DOHH2 (cell line): ENCODE measurements around the gene MYBPC2.

Source experiments
- H3F3A ChIP-seq: fragments of 200-600 bp; sonication (generic), shearing (Covaris generic); 2 replicates; pipeline ENCODE4 v1.6.0; 2016; ENCODE audit warnings: antibody characterized with exemption, mild to moderate bottlenecking; ENCODE audit not compliant: control insufficient read depth, insufficient read depth
- H3K27ac ChIP-seq: fragments of 200-600 bp; sonication (generic); 2 replicates; pipeline ENCODE4 v1.5.1; 2014; ENCODE audit warnings: low read depth, mild to moderate bottlenecking, low read length, moderate library complexity
- H3K27me3 ChIP-seq: fragments of 200-600 bp; sonication (generic); 2 replicates; pipeline ENCODE4 v1.6.1; 2014; ENCODE audit warnings: mild to moderate bottlenecking, low read length, mixed read lengths; ENCODE audit not compliant: control insufficient read depth
- H3K36me3 ChIP-seq: fragments of 200-600 bp; sonication (generic); 2 replicates; pipeline ENCODE4 v1.6.1; 2014; ENCODE audit warnings: mild to moderate bottlenecking, low read length, moderate library complexity, mixed read lengths; ENCODE audit not compliant: control insufficient read depth
- H3K4me1 ChIP-seq: fragments of 200-600 bp; sonication (generic); 2 replicates; pipeline ENCODE4 v1.6.1; 2014; ENCODE audit warnings: mild to moderate bottlenecking, low read length, mixed read lengths; ENCODE audit not compliant: control insufficient read depth
- H3K4me2 ChIP-seq: fragments of 200-600 bp; sonication (generic); 2 replicates; pipeline ENCODE4 v1.6.0; 2014; ENCODE audit warnings: mild to moderate bottlenecking, low read length, moderate library complexity
- H3K4me3 ChIP-seq: fragments of 200-600 bp; sonication (generic); 2 replicates; pipeline ENCODE4 v1.5.1; 2014; ENCODE audit warnings: mild to moderate bottlenecking, low read length, mixed read lengths
- H3K79me2 ChIP-seq: fragments of 200-600 bp; sonication (generic); 2 replicates; pipeline ENCODE4 v1.6.1; 2014; ENCODE audit warnings: mild to moderate bottlenecking, low read length, mixed read lengths; ENCODE audit not compliant: control insufficient read depth
- H3K9me2 ChIP-seq: fragments of 200-600 bp; sonication (generic); replicated peaks from 2 replicates; pipeline ENCODE4 v1.6.1; 2014; ENCODE audit warnings: mild to moderate bottlenecking, low read length, mixed read lengths; ENCODE audit not compliant: control insufficient read depth
- H3K9me3 ChIP-seq: fragments of 200-600 bp; sonication (generic); 2 replicates; pipeline ENCODE4 v1.6.1; 2014; ENCODE audit warnings: antibody characterized with exemption, low read length, mixed read lengths; ENCODE audit not compliant: control insufficient read depth, insufficient read depth
- H4K20me1 ChIP-seq: fragments of 200-600 bp; sonication (generic); 2 replicates; pipeline ENCODE4 v1.6.0; 2014; ENCODE audit warnings: low read depth, mild to moderate bottlenecking, antibody characterized with exemption, low read length, moderate library complexity; ENCODE audit not compliant: control insufficient read depth, insufficient read depth
- CTCF ChIP-seq: fragments of 200-600 bp; sonication (generic); IDR thresholded peaks from one replicate; pipeline ENCODE4 v1.5.1; 2014; ENCODE audit warnings: antibody characterized with exemption, mild to moderate bottlenecking, low read depth, low read length; ENCODE audit not compliant: poor library complexity, severe bottlenecking
- EZH2phosphoT487 ChIP-seq: fragments of 200-600 bp; sonication (generic); IDR thresholded peaks from 2 replicates; pipeline ENCODE4 v1.6.1; 2017; ENCODE audit warnings: borderline replicate concordance, mild to moderate bottlenecking, antibody characterized with exemption, low read length, moderate library complexity, mixed read lengths

The MYBPC2 gene

GRCh38 chr19:50505856-50506611 lies 73.3 kb downstream of the MYBPC2 start:
- no peaks in the 10 kb centered on the region for H3F3A ChIP-seq
- H3K27me3 ChIP-seq: no peaks in the 10 kb centered on the region
- H3K9me3 ChIP-seq: no peaks in the 10 kb centered on the region
- no peak overlapping the region for H3K4me2 ChIP-seq
- no peak overlapping the region for H3K4me3 ChIP-seq
- TF ChIP-seq CTCF (no peak), EZH2phosphoT487 (no peak)
- no peaks in the 10 kb centered on the region for H4K20me1 ChIP-seq
- no peaks in the 10 kb centered on the region for H3K36me3 ChIP-seq
- H3K4me1 ChIP-seq: peaks cover 7% of the 10 kb centered on the region
- no peak overlapping the region for H3K27ac ChIP-seq
- peaks cover 3% of the 10 kb centered on the region; the same call in 1 of the 2 replicates for H3K79me2 ChIP-seq
- H3K9me2 ChIP-seq: no peaks in the 10 kb centered on the region

- H3K27ac ChIP-seq: no peak overlapping the region
- H3K27me3 ChIP-seq: no peaks in the 10 kb centered on the region
- TF ChIP-seq CTCF (no peak), EZH2phosphoT487 (no peak)
- H3K36me3 ChIP-seq: no peaks in the 10 kb centered on the region
- H3K4me2 ChIP-seq: no peak overlapping the region
- no peaks in the 10 kb centered on the region for H4K20me1 ChIP-seq
- H3K79me2 ChIP-seq: peaks cover 3% of the 10 kb centered on the region; the same call in 1 of the 2 replicates
- no peaks in the 10 kb centered on the region for H3F3A ChIP-seq
- H3K4me1 ChIP-seq: peaks cover 9% of the 10 kb centered on the region
- H3K9me2 ChIP-seq: no peaks in the 10 kb centered on the region
- H3K9me3 ChIP-seq: no peaks in the 10 kb centered on the region
- no peak overlapping the region for H3K4me3 ChIP-seq
Measured at GRCh38 chr19:50506700-50507099, 74.0 kb downstream of the MYBPC2 start.

GRCh38 chr19:50507376-50507775 lies 74.7 kb downstream of the MYBPC2 start:
- H4K20me1 ChIP-seq: no peaks in the 10 kb centered on the region
- H3K36me3 ChIP-seq: no peaks in the 10 kb centered on the region
- TF ChIP-seq CTCF (no peak), EZH2phosphoT487 (no peak)
- H3K9me3 ChIP-seq: no peaks in the 10 kb centered on the region
- H3F3A ChIP-seq: no peaks in the 10 kb centered on the region
- no peaks in the 10 kb centered on the region for H3K9me2 ChIP-seq
- peaks cover 3% of the 10 kb centered on the region; the same call in 1 of the 2 replicates for H3K79me2 ChIP-seq
- no peak overlapping the region for H3K4me2 ChIP-seq
- H3K4me3 ChIP-seq: no peak overlapping the region
- no peak overlapping the region for H3K27ac ChIP-seq
- H3K27me3 ChIP-seq: no peaks in the 10 kb centered on the region
- H3K4me1 ChIP-seq: peaks cover 14% of the 10 kb centered on the region
